GM19372 (cell line): ENCODE results near the gene NINJ2.
"Not testable (repeated sequence)": the region's sequence is repeated elsewhere in the genome, so short reads cannot be mapped to it uniquely, and the experiment has no call there.

ENCODE experiments used
- ATAC-seq: cut with Tn5 transposase; IDR thresholded peaks from one replicate; pipeline ENCODE4 v1.9.1; 2021; ENCODE audit warnings: mild to moderate bottlenecking, low read depth, moderate library complexity; ENCODE audit not compliant: unreplicated experiment

Gene NINJ2

DNA sequence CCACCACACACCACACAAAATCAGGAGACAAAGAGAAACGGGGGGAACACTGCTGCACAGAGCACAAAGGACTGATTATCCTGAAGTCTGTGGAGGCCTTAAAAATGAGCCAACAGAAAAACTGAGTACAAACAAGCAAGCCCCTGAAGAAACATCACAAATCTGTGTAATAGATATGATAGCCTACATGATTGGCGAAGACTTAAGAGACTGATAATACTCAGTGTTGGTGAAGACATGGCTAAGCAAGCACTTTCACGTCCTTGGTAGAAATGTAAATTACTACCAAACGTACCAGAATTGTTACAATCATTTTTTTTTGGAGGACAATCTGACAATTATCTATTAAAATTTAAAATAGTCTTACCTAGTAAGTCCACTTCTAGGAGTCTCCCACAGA lies 74.6 kb downstream of the NINJ2 start:
- no peak for ATAC-seq

- no peak for ATAC-seq
Observed at GRCh38 chr12:588024-588322, 75.3 kb downstream of the NINJ2 start.

GRCh38 chr12:587132-588023 lies 75.9 kb downstream of the NINJ2 start:
- ATAC-seq, result no peak

DNA sequence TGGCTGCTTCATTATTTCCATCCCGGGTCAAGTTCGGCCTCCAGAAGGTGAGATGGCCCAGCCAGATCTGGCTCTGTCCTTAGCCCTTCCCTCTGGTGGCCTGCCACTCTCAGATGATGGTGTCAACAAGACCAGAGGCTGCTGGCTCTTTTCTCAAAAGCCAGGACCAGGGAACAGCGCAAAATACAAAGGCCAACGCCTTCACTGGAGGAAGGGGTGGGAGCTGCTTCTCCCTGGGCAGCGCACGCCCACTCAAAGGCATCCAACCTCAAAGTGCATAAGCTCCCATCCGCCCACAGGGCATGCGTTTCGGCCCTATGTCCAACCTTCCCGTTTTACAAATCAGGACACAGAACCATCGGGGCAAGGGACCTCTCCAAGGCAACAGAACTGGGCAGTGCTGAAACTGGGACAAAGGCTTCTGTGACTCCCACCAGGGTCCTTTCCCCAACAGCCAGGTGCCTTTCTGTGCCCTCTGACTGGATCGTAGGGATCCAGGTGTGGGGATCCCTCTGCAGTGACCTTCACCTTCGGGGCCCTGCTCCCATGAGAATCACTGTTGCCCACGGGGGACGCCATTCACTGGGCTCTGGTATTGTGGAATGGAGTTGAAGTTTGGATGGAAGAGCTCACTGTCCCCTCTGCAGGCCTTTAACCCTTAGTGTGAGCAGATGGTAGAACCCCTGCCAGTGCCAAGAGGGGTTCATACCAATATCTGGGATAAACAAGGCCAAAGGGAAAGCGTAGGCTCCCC lies 76.8 kb downstream of the NINJ2 start:
- ATAC-seq, result no peak

DNA sequence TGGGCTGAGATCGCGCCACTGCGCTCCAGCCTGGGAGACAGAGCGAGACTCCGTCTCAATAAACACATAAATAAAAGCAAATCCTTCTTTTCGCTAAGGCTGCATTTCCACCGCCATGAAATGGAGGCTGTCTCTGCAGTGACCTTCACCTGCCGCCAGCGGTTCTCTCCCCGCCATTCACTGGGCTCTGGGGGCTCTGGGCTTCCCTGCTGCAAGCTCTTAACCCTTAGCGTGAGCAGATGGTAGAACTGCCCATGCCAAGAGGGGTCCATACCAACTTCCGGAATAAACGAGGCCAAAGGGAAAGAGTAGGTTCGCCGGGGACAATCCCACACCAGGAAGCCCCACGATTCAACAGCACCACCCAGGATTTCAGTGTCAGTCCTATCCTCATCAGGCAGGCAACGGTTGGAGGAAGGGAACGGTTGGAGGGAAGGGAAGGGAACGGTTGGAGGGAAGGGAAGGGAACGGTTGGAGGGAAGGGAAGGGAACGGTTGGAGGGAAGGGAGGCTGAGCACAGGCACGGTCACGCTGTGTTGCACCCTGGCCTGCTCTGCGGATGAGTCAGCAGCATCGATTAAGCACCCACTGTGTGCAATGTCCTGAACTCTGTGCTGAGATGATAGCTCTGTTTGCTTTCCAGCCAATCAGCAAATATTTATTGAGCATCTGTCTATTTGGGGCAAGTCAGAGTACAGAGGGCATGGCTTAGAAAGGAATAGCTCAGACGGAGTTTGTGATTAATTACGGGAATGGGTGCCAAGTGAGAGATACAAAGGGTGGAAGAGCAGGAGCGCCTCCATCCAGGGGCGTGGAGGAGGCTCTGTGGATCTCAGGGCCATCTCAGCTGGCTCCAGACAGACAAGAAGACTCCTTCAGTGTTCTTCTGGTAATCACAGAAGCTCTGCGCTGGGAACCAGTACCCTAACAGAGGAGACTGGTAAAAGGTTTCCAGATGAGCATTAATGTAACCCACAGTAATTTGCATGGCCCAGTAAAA lies 77.9 kb downstream of the NINJ2 start:
- no peak for ATAC-seq

DNA sequence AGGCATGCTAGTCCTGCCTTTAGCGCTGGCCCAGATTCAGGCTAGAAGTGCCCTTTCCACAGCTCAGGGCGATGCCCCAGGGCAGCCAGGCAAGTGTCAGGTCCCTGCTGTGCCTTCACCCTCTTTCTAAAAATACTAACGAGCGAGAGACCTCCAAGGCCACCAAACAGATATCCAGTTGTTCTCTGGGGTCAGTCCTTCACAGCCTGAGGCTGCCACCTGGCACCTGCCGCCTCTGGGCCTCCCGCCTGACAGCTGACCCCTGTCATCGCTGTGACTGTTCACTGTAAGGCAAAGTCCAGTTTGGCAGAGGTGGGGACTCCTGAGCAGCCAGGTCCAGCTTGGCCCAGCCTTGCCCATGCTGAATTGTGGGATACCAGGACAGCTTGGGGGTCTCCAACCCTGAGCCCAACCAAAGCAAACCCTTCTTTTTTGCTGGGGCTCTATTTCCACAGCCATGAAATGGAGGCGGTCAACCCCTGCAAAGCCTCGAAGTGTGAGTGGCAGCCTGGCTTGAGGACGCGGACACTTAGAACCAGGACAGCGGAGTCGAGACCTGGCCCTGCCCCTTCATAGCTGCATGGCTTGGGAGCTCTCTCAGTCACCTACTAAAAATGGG lies 79.9 kb downstream of the NINJ2 start:
- ATAC-seq, result no peak

DNA sequence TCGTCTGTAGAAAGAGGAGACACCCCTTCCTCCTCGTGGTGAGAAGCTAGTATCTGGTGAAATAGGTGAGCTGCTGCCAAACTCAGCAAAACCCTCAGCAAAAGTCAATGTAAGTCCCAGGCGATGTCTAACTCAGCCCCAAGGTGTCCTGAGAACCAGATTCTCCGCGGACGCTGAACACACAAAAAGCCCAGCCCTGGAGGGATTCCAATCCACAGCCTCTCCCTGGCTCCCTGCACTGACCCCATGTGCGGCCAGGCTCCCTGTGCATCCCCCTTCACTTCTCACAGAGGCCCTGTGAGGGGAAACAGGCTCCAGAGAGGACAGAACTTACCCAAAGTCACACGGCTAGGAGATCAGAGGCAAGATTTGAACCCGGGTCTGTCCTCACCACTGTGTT lies 81.5 kb downstream of the NINJ2 start:
- no peak for ATAC-seq

- ATAC-seq, result no peak
Observed at GRCh38 chr12:581321-581720, 81.9 kb downstream of the NINJ2 start.

GRCh38 chr12:580813-581212 lies 82.4 kb downstream of the NINJ2 start:
- ATAC-seq, result no peak

GRCh38 chr12:579420-580110 lies 83.7 kb downstream of the NINJ2 start:
- no peak for ATAC-seq

GRCh38 chr12:578748-579419 lies 84.4 kb downstream of the NINJ2 start:
- no peak for ATAC-seq

GRCh38 chr12:577994-578747 lies 85.1 kb downstream of the NINJ2 start:
- not testable (repeated sequence) for ATAC-seq

DNA sequence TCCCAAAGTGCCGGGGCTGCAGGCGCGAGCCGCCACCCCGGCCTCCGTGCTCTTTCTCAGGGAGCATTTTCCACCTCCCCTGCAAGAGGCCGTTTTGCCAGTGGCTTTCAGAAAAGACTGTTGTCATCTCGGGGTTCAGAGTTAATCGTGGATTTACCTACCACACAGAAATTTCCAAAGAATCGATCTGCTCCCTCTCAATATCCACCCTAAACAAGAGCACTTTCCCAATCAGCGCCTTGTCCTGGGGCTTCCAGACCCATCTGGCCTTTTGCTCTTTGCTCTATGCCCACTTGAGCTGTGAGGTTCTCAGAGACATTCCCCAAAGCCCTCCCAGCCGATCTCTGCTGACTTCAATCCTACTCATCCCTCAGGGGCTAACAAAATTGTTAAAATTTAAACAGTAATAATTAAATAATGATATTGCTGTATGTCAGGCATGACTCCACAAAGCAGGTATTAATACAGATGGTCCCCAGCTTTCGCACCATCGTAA lies 86.6 kb downstream of the NINJ2 start:
- no peak for ATAC-seq

- peak; percentile 68 for ATAC-seq
Observed at GRCh38 chr12:575948-576614, 87.2 kb downstream of the NINJ2 start.

- no peak for ATAC-seq
Observed at GRCh38 chr12:575129-575502, 88.1 kb downstream of the NINJ2 start.

DNA sequence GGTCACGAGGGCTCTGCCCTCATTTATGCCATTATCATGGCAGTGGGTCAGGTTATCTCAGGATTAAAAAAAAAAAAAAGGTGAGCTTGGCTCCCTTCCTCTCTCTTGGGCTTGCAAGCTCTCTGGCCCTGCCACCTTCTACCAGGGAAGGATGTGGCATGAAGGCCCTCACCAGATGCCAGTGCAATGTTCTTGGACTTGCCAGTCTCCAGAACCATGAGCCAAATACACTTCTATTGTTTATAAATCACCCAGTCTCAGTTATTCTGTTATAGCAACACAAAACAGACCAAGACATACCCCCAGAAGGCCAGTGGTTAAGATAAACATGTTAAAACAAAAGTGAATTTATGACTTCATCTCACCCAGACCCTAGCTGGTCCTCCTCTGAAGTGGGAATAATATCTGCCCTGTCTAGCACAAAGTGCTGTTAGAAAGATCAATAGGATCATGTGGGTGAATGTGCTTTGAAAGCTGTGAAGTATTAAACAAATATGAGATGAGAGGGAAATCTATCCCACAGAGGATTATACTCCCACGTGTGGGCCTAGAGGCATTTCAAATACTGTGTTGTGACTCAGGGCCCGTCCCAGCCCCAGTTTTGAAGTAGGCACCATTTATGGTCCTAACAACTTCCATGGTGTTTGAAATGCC lies 88.6 kb downstream of the NINJ2 start:
- no peak for ATAC-seq

DNA sequence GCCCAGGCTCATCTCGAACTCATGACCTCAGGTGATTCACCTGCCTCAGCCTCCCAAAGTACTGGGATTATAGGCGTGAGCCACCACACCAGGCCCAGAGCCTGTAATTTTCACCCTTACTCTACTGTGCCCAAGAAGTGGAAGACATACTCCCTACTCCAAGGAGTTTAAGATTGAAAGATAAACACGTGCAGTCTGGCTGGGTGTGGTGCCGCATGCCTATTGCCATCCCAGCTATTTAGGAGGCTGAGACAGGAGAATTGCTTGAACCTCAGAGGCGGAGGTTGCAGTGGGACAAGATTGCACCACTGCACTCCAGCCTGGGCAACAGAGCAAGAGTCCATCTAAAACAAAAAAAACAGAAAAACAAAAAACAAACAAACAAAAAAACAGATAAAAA lies 90.0 kb downstream of the NINJ2 start:
- ATAC-seq, result no peak
